Heart right ventricle (tissue), 16 donors: ENCODE results near the gene RPGRIP1L. TPM values are rescaled to one million over a fixed set of nuclear protein-coding genes. Genes with fewer than 3 reads are reported as not detected.
A peak's percentile ranks its signal among the peaks of the same experiment; 100 is the strongest.

Experiments
- ATAC-seq, 8 donors: fragments of 200-7000 bp; cut with Tn5 transposase; one replicate each; pipeline ENCODE4 v1.9.1; 2020; ENCODE audit warnings: mild to moderate bottlenecking in 8 of 8, moderate library complexity in 8 of 8, moderate number of reproducible peaks in 1 of 8
- DNase-seq, 2 donors: peaks; one replicate each; pipeline ENCODE4 v3.0.0-alpha.2; 2020
- H3K27ac ChIP-seq, 10 donors: fragments of 200-600 bp; sonication (generic) in 2 of 10; one replicate each; pipeline versions ENCODE4 v1.5.0 to v1.8.0; 2020 to 2022; ENCODE audit warnings: mild to moderate bottlenecking in 3 of 10
- H3K27me3 ChIP-seq, 7 donors: fragments of 200-600 bp; one replicate each; pipeline ENCODE4 v1.8.0; 2021 to 2022; ENCODE audit warnings: mild to moderate bottlenecking in 2 of 7
- H3K36me3 ChIP-seq, 9 donors: fragments of 200-600 bp; sonication (generic) in 1 of 9; one replicate each; pipeline versions ENCODE4 v1.5.0 to v1.8.0; 2020 to 2022; ENCODE audit warnings: mild to moderate bottlenecking in 2 of 9
- H3K4me1 ChIP-seq, 9 donors: fragments of 200-600 bp; sonication (generic) in 1 of 9; one replicate each; pipeline versions ENCODE4 v1.5.0 to v1.8.0; 2020 to 2022; ENCODE audit warnings: mild to moderate bottlenecking in 4 of 9
- H3K4me3 ChIP-seq, 10 donors: fragments of 200-600 bp; sonication (generic) in 2 of 10; one replicate each; pipeline versions ENCODE4 v1.5.0 to v1.8.0; 2020 to 2022; ENCODE audit warnings: mild to moderate bottlenecking in 7 of 10, moderate library complexity in 2 of 10
- H3K9me3 ChIP-seq, 11 donors: fragments of 200-600 bp in 10 of 11; sonication (generic) in 2 of 11; one replicate each; pipeline versions ENCODE4 v1.5.0 to v1.8.0; 2013 to 2022; ENCODE audit warnings: mild to moderate bottlenecking in 2 of 11, control low read depth in 1 of 11, moderate library complexity in 1 of 11
- WGBS, 2 donors: extraction: QIAGEN DNeasy Blood & Tissue Kit; methylation state at CpG; one replicate each; pipeline ENCODE4 v1.1.7; 2013; ENCODE audit warnings: inconsistent platforms in 1 of 2; 5-methylcytosine and 5-hydroxymethylcytosine counted together
- intact Hi-C, 10 donors: fragments of 100-400 bp; cut with DNase I; formaldehyde crosslinking; loops; one replicate each; pipeline versions ENCODE4 v1.11.1 to v1.14.2; 2022
- long read RNA-seq, 3 donors: library from polyadenylated mRNA; unstranded; transcript quantifications; one replicate each; pipeline ENCODE4 v2.0.0, GENCODE V29; 2020 to 2021
- polyA plus RNA-seq, 2 donors: library from polyadenylated mRNA; stranded (reverse); fragments of 200-250 nt; gene quantifications; one replicate each; pipeline ENCODE4 v1.2.3, GENCODE V29; 2013
- total RNA-seq, 10 donors: library from RNA; stranded (reverse); fragmentation: NEBNext Ultra II Directional in 3 of 10; extraction: Animal tissue kit (Norgen Biotek cat#: 25700) in 3 of 10; gene quantifications; one replicate each; pipeline versions ENCODE4 v1.2.1 to v1.2.4, GENCODE V29; 2021 to 2023
- TF ChIP-seq, protein P1 (sequence below), 9 donors: fragments of 200-600 bp; sonication (generic) in 2 of 9; IDR thresholded peaks; one replicate each; pipeline versions ENCODE4 v1.5.0 to v1.8.0; 2021 to 2022; ENCODE audit warnings: antibody characterized with exemption in 9 of 9, mild to moderate bottlenecking in 5 of 9, moderate library complexity in 1 of 9
- donor health status: Arrhythmogenic right ventricular cardiomyopathy.
- donor health status: ischemic (EF 13 %, LVEDD 7.1; RV severe dilation, severe dysfunction).
- donor health status: healthy with polysubstance abuse.
- donor health status: DM: no; HTN: yes; CAD: no.
- donor health status: DM: no; HTN: no; CAD: no.
- donor health status: ischemic (EF 25% LVEDD 6.9; RV normal size, moderate dysfunction).
- donor health status: ischemic (EF 25% LVEDD 5.7; RV mildly dilated, moderate dysfunction).
- donor health status: healthy.
- donor health status: DM: yes; HTN: yes; CAD: no.
- donor health status: Ischemic cardiomyopathy.
- donor health status: ischemic (EF 35%, LVEDD 5.7; RV mildly dilated, moderate dysfunction).
- donor health status: nonischemic (EF 11% LVEDD 7.7; RV severe dilation, severe dysfunction).
- donor health status: DM: yes; HTN: yes; CAD: no.
- donor health status: PGD.
- donor health status: ischemic (EF 29% LVEDD 5.4; RV normal size, mild dysfunction).
- donor health status: nonischemic (EF 23%, LVEDD 6.1; RV moderate dilation, normal function).

Gene RPGRIP1L
- total RNA-seq (1 to 10 TPM; 1.6 to 3.7 (median 2.4) TPM), polyA plus RNA-seq (1 to 10 TPM in 1 of 2 donors, under 1 TPM in 1; 0.96 to 1.2 TPM)
- long read RNA-seq, donor 1: 0 reads
- long read RNA-seq, donor 2, full-length matches to known transcripts: 2 of 3 reads
- long read RNA-seq, donor 2, partial matches to known transcripts: 0 of 3 reads
- long read RNA-seq, donor 2, other reads (novel, unspliced or antisense): 1 of 3 reads
- long read RNA-seq, donor 3, full-length matches to known transcripts: 2 of 5 reads
- long read RNA-seq, donor 3, partial matches to known transcripts: 1 of 5 reads
- long read RNA-seq, donor 3, other reads (novel, unspliced or antisense): 2 of 5 reads

DNA sequence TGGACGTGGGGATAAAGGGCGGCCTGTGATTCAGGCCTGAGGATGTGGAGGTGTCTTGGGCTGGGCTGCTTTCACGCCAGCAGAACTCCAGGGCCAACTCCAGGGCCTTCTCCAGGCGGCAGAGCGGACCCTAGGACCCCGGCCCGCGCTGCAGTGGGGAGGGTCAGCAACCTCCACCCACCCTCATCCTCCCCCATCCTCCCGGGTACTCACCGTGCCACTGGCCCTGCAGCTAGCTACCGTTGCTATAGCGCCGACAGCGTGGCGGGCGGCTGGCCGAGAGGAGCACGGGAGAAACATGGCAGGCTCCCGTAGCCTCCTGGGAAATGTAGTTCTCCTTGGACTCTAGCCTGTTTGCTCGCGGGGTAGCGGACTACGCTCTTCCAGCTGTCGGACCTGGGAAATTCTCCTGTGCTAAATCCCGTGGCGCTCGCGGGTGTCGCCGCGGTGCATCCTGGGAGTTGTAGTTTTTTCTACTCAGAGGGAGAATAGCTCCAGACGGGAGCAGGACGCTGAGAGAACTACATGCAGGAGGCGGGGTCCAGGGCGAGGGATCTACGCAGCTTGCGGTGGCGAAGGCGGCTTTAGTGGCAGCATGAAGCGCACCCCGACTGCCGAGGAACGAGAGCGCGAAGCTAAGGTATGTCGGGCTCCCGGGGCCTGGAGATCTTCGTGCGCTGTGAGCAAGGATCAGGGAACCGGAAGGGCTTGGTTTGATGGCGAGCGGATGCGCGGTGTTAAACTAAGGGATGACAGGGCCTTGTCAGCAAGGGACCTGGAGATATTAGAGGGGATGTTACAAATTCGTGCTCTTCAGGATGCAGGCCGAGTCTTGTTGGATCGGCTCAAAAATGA is at the start of gene RPGRIP1L, which contains the start of gene FTO:
TSS of gene RPGRIP1L (minus strand) at position 270 of the 855 bp plus-strand sequence. CDS start 3,136 bp downstream, outside the sequence.
TSS of gene FTO (plus strand) at position 567 of the 855 bp plus-strand sequence.
- intact Hi-C loops: loop anchor here in 2 of 10 donors (2.0 to 10.0 kb wide), 2 partner anchors 35 to 1821 kb away; no protein-coding TSS in a partner anchor
- WGBS, 2 donors: 0 to 1% methylated on average over 57 of the region's 57 CpGs
- peak within 1 kb of the TSS in 9 of 10 donors; percentile 28 to 81 (median 68) for H3K27ac ChIP-seq

DNA sequence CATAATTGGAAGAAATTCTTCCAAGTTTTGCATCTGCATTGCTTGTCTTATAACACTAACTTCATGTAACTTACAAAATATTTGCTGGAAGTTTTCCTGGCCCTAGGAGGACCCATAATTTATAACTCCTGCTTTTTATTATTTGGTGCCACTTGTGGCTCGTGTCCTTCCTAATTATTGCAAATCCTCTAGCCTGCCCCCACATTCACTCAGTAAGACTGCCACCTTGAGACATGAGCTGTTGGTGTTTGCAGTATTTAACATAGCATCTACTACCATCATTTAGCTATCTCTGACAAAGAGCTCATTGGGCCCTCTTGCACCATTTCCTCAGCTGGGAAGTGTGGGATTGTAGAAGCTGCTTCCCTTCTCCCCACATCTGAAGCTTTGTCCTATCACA is 49.8 kb upstream of the RPGRIP1L start:
- Histone ChIP-seq H3K27me3 (no peaks in the 10 kb centered on the region), H3K9me3 (peaks cover 0 to 4% (median 0%) of the 10 kb centered on the region in 11 donors), H3K4me3 (no peak overlapping the region), H3K36me3 (no peaks in the 10 kb centered on the region), H3K27ac (no peak overlapping the region), H3K4me1 (peaks cover 0 to 29% (median 24%) of the 10 kb centered on the region in 9 donors)
- intact Hi-C loops: no loop called here
- TF ChIP-seq, protein P1, sequence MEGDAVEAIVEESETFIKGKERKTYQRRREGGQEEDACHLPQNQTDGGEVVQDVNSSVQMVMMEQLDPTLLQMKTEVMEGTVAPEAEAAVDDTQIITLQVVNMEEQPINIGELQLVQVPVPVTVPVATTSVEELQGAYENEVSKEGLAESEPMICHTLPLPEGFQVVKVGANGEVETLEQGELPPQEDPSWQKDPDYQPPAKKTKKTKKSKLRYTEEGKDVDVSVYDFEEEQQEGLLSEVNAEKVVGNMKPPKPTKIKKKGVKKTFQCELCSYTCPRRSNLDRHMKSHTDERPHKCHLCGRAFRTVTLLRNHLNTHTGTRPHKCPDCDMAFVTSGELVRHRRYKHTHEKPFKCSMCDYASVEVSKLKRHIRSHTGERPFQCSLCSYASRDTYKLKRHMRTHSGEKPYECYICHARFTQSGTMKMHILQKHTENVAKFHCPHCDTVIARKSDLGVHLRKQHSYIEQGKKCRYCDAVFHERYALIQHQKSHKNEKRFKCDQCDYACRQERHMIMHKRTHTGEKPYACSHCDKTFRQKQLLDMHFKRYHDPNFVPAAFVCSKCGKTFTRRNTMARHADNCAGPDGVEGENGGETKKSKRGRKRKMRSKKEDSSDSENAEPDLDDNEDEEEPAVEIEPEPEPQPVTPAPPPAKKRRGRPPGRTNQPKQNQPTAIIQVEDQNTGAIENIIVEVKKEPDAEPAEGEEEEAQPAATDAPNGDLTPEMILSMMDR (IDR thresholded peaks at IDR 0.05): no peak
- 72 to 80% methylated on average over 1 of the region's 1 CpG for WGBS, 2 donors
- DNase-seq (no peak), ATAC-seq (no peak)

More for the DNA sequence above, at the start of gene RPGRIP1L, which contains the start of gene FTO:
- ATAC-seq: peak; percentile 99 to 100 (median 100)
- no peaks in the 10 kb centered on the region for H3K9me3 ChIP-seq
- DNase-seq: peak; percentile 97 to 100
- peak within 1 kb of the TSS; percentile 66 to 80 (median 76) for H3K4me3 ChIP-seq
- peaks cover 0 to 8% (median 0%) of the 10 kb centered on the region in 9 donors for H3K36me3 ChIP-seq
- TF ChIP-seq, protein P1 (IDR thresholded peaks at IDR 0.05): peak in 3 of 9 donors; percentile 3 to 28 (median 20)
- H3K4me1 ChIP-seq: peaks cover 0 to 32% (median 17%) of the 10 kb centered on the region in 9 donors
- no peaks in the 10 kb centered on the region for H3K27me3 ChIP-seq

DNA sequence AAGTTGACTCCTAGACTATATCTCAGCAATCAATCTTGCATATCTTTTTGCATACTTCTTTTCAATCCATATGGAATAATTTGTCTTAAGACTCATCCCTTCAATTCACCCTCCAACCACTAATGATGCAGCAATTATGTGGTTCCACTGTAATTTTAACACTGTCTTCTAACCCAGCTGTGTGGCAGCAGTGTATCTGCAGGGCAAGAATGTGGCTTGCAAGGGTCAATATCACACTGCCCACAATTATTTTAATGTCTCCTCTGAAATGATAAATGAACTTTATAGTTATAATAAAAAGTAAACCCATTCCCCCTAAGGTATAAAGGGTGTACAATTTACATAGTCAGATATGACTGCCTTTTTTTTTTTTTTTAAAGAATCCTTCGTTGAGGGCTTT is 48.9 kb upstream of the RPGRIP1L start:
- intact Hi-C loops: no loop called here
- H3K4me3 ChIP-seq: no peak overlapping the region
- H3K4me1 ChIP-seq: peaks cover 0 to 29% (median 24%) of the 10 kb centered on the region in 9 donors
- WGBS, 2 donors: 63 to 68% methylated on average over 1 of the region's 1 CpG
- H3K36me3 ChIP-seq: no peaks in the 10 kb centered on the region
- no peaks in the 10 kb centered on the region for H3K27me3 ChIP-seq
- TF ChIP-seq, protein P1 (IDR thresholded peaks at IDR 0.05): no peak
- ATAC-seq (no peak), DNase-seq (no peak)
- peaks cover 0 to 11% (median 0%) of the 10 kb centered on the region in 11 donors for H3K9me3 ChIP-seq
- H3K27ac ChIP-seq: no peak overlapping the region

DNA sequence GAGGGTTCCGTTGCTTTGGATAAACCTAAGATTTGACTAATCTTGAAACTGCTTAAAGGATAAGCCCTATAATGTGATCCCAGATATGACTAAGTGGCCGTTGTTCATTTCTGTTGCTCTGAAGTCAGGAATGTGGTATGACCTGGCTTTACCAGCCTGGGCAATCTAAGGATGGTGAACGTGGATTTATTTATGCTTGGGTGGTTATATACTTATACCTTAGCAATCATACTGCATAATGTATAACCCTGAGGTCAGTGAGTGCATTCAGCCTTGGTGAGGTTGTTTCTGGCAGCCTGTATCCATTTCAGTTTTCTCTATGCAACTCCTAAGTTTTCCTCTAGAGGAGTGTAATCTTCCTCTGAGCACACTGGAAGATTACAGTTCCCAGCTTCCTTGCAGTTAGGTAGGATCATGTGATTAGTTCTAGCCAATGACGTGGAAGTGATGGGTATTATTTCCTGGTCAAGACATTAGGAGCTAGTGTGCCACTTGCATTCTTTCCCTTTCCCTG is 42.2 kb upstream of the RPGRIP1L start:
- ATAC-seq (peak in 1 of 8 donors; percentile 18), DNase-seq (no peak)
- Histone ChIP-seq H3K9me3 (peaks cover 0 to 12% (median 0%) of the 10 kb centered on the region in 11 donors), H3K4me1 (peaks cover 0 to 39% (median 27%) of the 10 kb centered on the region in 9 donors), H3K27ac (no peak overlapping the region), H3K4me3 (no peak overlapping the region), H3K27me3 (no peaks in the 10 kb centered on the region), H3K36me3 (no peaks in the 10 kb centered on the region)
- 78 to 80% methylated on average over 4 of the region's 4 CpGs for WGBS, 2 donors
- intact Hi-C loops: no loop called here
- TF ChIP-seq, protein P1 (IDR thresholded peaks at IDR 0.05): no peak
